A549 (cell line): ENCODE results near the gene SPSB3. TPM values are rescaled to one million over a fixed set of nuclear protein-coding genes. Genes with fewer than 3 reads are reported as not detected.

Experiments used
- ATAC-seq, 2 experiments: fragments of 200-7000 bp in 1 of 2; fragments of >200 bp in 1 of 2; cut with Nextera tagmentation in 1 of 2; cut with Tn5 transposase in 1 of 2; 3 replicates each; pipeline versions ENCODE4 v1.8.0 to v1.9.1; 2018 to 2020; ENCODE audit warnings: mild to moderate bottlenecking in 1 of 2, moderate library complexity in 1 of 2
- CTCF ChIA-PET: fragments of 300-600 bp; sonication (Branson Sonifier 250); formaldehyde crosslinking; extraction: SDS; loops from one replicate; lab custom pipeline; 2021; ENCODE audit warnings: antibody characterized with exemption, inconsistent platforms; lab: Yijun Ruan, JAX
- POLR2A ChIA-PET: fragments of 350-600 bp; formaldehyde crosslinking; extraction: SDS; loops from one replicate; lab custom pipeline; 2021; ENCODE audit warnings: antibody characterized with exemption, inconsistent platforms; lab: Yijun Ruan, JAX
- DNase-seq, 2 experiments: peaks; one replicate each; pipeline versions ENCODE4 v3.0.0 to v3.0.0-alpha.2; 2011 to 2016; ENCODE audit warnings: low read depth in 1 of 2, low spot score in 1 of 2
- FAIRE-seq: peaks from 2 replicates; lab custom pipeline; 2011; peaks lifted over from hg19 to GRCh38; lab: Jason Lieb, UNC
- H3K27ac ChIP-seq, 2 experiments: fragments of >200 bp; sonication (Bioruptor Twin); formaldehyde crosslinking; 3 replicates each; pipeline ENCODE4 v1.5.1; 2016 to 2017
- H3K4me1 ChIP-seq: fragments of >200 bp; sonication (Bioruptor Twin); formaldehyde crosslinking; 3 replicates; pipeline ENCODE4 v1.6.1; 2016
- H3K4me2 ChIP-seq: fragments of >200 bp; sonication (Bioruptor Twin); formaldehyde crosslinking; 3 replicates; pipeline ENCODE4 v1.6.1; 2016
- H3K4me3 ChIP-seq: fragments of >200 bp; sonication (Bioruptor Twin); formaldehyde crosslinking; 3 replicates; pipeline ENCODE4 v1.5.1; 2016
- H3K9me3 ChIP-seq: fragments of >200 bp; sonication (Bioruptor Twin); formaldehyde crosslinking; 3 replicates; pipeline ENCODE4 v1.6.1; 2016
- ATOH8 ChIP-seq: fragments of 250-450 bp; sonication (Bioruptor Pico); IDR thresholded peaks from 2 replicates; pipeline ENCODE4 v1.5.0; 2020; ENCODE audit warnings: low read depth, mild to moderate bottlenecking, moderate library complexity
- CBX8 ChIP-seq: fragments of 200-600 bp; sonication (generic); IDR thresholded peaks from 2 replicates; pipeline ENCODE4 v1.6.1; 2016
- EP300 ChIP-seq, 2 experiments: fragments of >200 bp; sonication (Bioruptor Twin); formaldehyde crosslinking; IDR thresholded peaks; 2 replicates in 1 of 2; 3 replicates in 1 of 2; pipeline ENCODE4 v1.6.1; 2016 to 2017
- FOSL2 ChIP-seq, 2 experiments: fragments of 450-650 bp in 1 of 2; fragments of >200 bp in 1 of 2; sonication (Bioruptor Twin) in 1 of 2; formaldehyde crosslinking; IDR thresholded peaks; 2 replicates each; pipeline versions ENCODE4 v1.5.0 to v1.6.1; 2016 to 2020; ENCODE audit warnings: mild to moderate bottlenecking in 1 of 2, moderate library complexity in 1 of 2
- GATA3 ChIP-seq: IDR thresholded peaks from 2 replicates; pipeline ENCODE4 v1.6.1; 2012; ENCODE audit warnings: borderline replicate concordance
- HMGXB4 ChIP-seq: fragments of 250-450 bp; sonication (Bioruptor Pico); IDR thresholded peaks from 2 replicates; pipeline ENCODE4 v1.5.0; 2021; ENCODE audit warnings: mild to moderate bottlenecking, moderate library complexity, borderline replicate concordance
- MYC ChIP-seq: IDR thresholded peaks from 2 replicates; pipeline ENCODE4 v1.6.1; 2012; ENCODE audit warnings: mild to moderate bottlenecking, inconsistent platforms, low read length, improper control_type of control experiment, borderline replicate concordance
- NFE2L2 ChIP-seq: fragments of 150-350 bp; conservative IDR thresholded peaks from 2 replicates; pipeline ENCODE4 v1.6.1; 2014; ENCODE audit warnings: low read length
- PBX3 ChIP-seq: IDR thresholded peaks from 2 replicates; pipeline ENCODE4 v1.6.1; 2012
- PHF8 ChIP-seq: fragments of 200-600 bp; sonication (generic); IDR thresholded peaks from 2 replicates; pipeline ENCODE4 v1.6.1; 2016; ENCODE audit warnings: low read depth, mild to moderate bottlenecking, antibody characterized with exemption, moderate library complexity, borderline replicate concordance
- POLR2A ChIP-seq: IDR thresholded peaks from 2 replicates; pipeline ENCODE4 v1.6.1; 2012; ENCODE audit warnings: mild to moderate bottlenecking, low read length
- RCOR1 ChIP-seq: fragments of 150-350 bp; IDR thresholded peaks from 2 replicates; pipeline ENCODE4 v1.6.1; 2014; ENCODE audit warnings: antibody characterized with exemption, low read length, low read depth
- REST ChIP-seq: fragments of 200-600 bp; sonication (generic); IDR thresholded peaks from 2 replicates; pipeline ENCODE4 v1.6.1; 2016; ENCODE audit warnings: antibody characterized with exemption, mild to moderate bottlenecking, moderate library complexity
- ZFP36 ChIP-seq: fragments of 450-650 bp; IDR thresholded peaks from 2 replicates; pipeline ENCODE4 v1.6.1; 2014; ENCODE audit warnings: borderline replicate concordance; ENCODE audit not compliant: partially characterized antibody
- WGBS: methylation state at CpG from one replicate; pipeline ENCODE4 v1.1.6; 2017; ENCODE audit errors: missing lambda C conversion rate; 5-methylcytosine and 5-hydroxymethylcytosine counted together
- polyA plus RNA-seq, 4 experiments: library from polyadenylated mRNA; depleted of rRNA in 3 of 4; stranded (reverse); fragments of >200 nt; fragmentation: RNase III in 1 of 4; extraction: RNeasy Plus Mini Kit Qiagen cat#74134 plus additional on column Dnase treatment in 1 of 4; gene quantifications; 2 replicates in 3 of 4; 3 replicates in 1 of 4; pipeline ENCODE4 v1.2.3, GENCODE V29; 2011 to 2017
- TF ChIP-seq, protein P1 (sequence below): fragments of 450-650 bp; IDR thresholded peaks from 2 replicates; pipeline ENCODE4 v1.6.1; 2014; ENCODE audit warnings: antibody characterized with exemption
- TF ChIP-seq, protein P2 (sequence below): fragments of 150-350 bp; IDR thresholded peaks from 2 replicates; pipeline ENCODE4 v1.6.1; 2014; ENCODE audit warnings: low read depth, mild to moderate bottlenecking, low read length

SPSB3 gene
- polyA plus RNA-seq, 2 of the 4 experiments (the other 2 are of a cell fraction), result 9.2 to 14.6 TPM

- no peak for TF ChIP-seq PBX3
- TF ChIP-seq GATA3, result no peak
Measured at GRCh38 chr16:1743376-1744337, 38.7 kb downstream of the SPSB3 start (continued).

GRCh38 chr16:1741553-1742165, 40.7 kb downstream of the SPSB3 start:
- ATAC-seq, result no peak
- no peak overlapping the region for H3K27ac ChIP-seq
- ChIA-PET CTCF (interaction anchor here (1.1 to 1.3 kb wide), 3 partner anchors 15 to 35 kb away, joined by 3 to 4 read pairs (median 3); partner anchors contain the start of gene MAPK8IP3), POLR2A (no interaction called here)
- no peak for FAIRE-seq
- no peaks in the 10 kb centered on the region; the same call in 2 of the 3 replicates for H3K9me3 ChIP-seq
- 96% methylated on average over 10 of the region's 19 CpGs for WGBS
- DNase-seq, result no peak
- no peak overlapping the region for H3K4me2 ChIP-seq
- H3K4me1 ChIP-seq, result peaks cover 15% of the 10 kb centered on the region
- H3K4me3 ChIP-seq, result no peak overlapping the region
- no peak for TF ChIP-seq RCOR1
- TF ChIP-seq HMGXB4 (CRISPR knock-in tag), result no peak
- no peak for TF ChIP-seq PHF8
- no peak for TF ChIP-seq NFE2L2
- no peak for TF ChIP-seq ZFP36
- TF ChIP-seq, protein P1, sequence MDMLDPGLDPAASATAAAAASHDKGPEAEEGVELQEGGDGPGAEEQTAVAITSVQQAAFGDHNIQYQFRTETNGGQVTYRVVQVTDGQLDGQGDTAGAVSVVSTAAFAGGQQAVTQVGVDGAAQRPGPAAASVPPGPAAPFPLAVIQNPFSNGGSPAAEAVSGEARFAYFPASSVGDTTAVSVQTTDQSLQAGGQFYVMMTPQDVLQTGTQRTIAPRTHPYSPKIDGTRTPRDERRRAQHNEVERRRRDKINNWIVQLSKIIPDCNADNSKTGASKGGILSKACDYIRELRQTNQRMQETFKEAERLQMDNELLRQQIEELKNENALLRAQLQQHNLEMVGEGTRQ, result no peak
- no peak for TF ChIP-seq REST
- no peak for TF ChIP-seq ATOH8 (CRISPR knock-in tag)
- TF ChIP-seq, protein P2, sequence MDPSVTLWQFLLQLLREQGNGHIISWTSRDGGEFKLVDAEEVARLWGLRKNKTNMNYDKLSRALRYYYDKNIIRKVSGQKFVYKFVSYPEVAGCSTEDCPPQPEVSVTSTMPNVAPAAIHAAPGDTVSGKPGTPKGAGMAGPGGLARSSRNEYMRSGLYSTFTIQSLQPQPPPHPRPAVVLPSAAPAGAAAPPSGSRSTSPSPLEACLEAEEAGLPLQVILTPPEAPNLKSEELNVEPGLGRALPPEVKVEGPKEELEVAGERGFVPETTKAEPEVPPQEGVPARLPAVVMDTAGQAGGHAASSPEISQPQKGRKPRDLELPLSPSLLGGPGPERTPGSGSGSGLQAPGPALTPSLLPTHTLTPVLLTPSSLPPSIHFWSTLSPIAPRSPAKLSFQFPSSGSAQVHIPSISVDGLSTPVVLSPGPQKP, result no peak
- no peak for TF ChIP-seq PBX3
- no peak for TF ChIP-seq POLR2A
- TF ChIP-seq MYC, result no peak
- TF ChIP-seq CBX8, result no peak
- no peak for TF ChIP-seq FOSL2 (IDR thresholded peaks at IDR 0.05)
- no peak for TF ChIP-seq FOSL2 (CRISPR knock-in tag; IDR thresholded peaks at IDR 0.05)
- TF ChIP-seq EP300 (IDR thresholded peaks at IDR 0.05), result no peak
